Forelimb muscle (tissue), 1 donor: ENCODE measurements around the gene INA. TPM values are rescaled to one million over a fixed set of nuclear protein-coding genes. Genes with fewer than 3 reads are reported as not detected.
"Not testable (repeated sequence)": the region's sequence is repeated elsewhere in the genome, so short reads cannot be mapped to it uniquely, and the experiment has no call there.

Source experiments
- DNase-seq: peaks from one replicate; pipeline ENCODE4 v3.0.0-alpha.2; 2013; ENCODE audit warnings: low read depth
- polyA plus RNA-seq: library from polyadenylated mRNA; unstranded; fragments of 120-200 nt; gene quantifications from one replicate; pipeline ENCODE4 v1.2.1, GENCODE V29; 2013; ENCODE audit not compliant: insufficient read length

INA gene
- polyA plus RNA-seq: 0.15 TPM

DNA sequence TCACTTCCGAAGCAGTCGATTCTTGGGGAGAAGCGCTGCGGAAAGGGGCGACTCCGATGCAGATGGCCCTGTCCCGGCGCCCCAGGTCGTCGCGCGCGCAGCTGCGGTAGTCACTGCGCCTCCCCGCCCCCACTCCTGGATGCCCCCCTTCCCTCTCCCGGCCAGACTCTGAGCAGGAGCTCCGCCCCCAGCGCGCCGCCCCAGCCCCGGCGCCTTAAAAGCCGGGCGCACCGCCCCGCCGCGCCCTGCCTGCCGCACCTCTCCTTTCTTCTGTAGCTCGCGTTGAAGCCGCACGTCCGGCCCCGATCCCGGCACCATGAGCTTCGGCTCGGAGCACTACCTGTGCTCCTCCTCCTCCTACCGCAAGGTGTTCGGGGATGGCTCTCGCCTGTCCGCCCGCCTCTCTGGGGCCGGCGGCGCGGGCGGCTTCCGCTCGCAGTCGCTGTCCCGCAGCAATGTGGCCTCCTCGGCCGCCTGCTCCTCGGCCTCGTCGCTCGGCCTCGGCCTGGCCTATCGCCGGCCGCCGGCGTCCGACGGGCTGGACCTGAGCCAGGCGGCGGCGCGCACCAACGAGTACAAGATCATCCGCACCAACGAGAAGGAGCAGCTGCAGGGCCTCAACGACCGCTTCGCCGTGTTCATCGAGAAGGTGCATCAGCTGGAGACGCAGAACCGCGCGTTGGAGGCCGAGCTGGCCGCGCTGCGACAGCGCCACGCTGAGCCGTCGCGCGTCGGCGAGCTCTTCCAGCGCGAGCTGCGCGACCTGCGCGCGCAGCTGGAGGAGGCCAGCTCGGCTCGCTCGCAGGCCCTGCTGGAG, at the start of gene INA:
Gene INA (plus strand): TSS at position 243 of the 817 bp plus-strand sequence. CDS start 74 bp downstream, at position 317.
- no peak for DNase-seq

DNA sequence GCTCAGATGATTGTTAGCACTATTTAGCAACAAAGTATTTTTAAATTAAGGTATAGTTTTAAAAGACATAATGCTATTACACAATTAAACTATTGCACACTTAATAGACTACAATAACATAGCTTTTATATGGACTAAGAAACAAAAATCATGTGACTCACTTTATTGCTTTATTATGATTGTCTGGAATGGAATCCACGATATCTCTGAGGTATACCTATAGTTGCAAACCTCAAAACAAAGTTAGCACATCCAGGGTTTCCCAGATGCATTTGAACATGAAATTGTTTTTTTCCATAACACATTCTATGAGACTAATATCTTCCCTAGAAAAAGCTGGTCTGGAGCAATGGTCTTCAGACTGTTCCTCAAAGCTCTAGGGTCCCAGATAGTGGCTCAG, 49.5 kb upstream of the INA start:
- no peak for DNase-seq

DNA sequence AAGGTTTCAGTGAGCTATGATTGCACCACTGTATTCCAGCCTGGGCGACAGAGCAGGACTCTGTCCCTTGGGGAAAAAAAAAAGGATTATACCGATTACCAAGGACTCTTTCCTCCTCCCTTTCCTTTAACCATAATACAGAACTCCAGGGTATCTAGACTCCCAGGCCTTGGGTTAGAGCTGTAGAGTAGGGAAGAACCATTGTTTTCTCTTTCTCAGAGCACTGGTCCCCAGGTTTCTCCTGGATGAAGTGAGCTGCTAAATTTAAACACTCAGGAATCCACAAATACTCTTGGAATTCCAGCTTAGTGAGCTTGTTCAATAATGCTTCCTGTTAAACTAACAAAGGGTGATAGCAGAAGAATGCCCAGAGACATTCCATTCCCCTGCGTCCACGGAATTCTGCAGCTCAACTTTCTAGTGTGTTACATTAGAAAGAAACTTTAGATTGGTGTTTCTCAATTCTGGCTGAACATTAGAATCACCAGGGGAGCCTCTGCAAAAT, 45.8 kb upstream of the INA start:
- no peak for DNase-seq

DNA sequence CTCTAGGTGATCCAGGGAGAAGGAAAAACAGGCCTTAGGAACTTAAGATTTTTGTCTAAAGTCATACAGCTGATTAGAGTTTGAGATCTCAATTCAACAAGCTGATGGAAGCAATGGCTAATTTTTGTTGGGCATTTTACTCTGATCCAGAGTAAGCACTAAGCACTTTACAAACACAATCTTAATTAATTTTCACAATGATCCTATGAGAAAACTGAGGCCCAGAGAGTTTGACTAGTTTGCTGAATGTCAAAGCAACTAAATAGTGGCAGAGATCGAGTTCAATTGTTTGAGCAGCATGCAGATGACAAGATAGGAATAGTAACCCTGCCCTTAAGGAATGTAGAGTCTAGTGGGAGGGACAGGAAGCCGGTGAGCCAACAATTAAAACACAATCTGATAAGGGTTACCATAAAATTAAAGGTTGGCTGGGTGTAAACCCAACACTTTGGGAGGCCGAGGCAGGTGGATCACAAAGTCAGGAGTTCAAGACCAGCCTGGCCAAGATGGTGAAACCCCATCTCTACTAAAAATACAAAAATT, 44.7 kb upstream of the INA start:
- DNase-seq: no peak

DNA sequence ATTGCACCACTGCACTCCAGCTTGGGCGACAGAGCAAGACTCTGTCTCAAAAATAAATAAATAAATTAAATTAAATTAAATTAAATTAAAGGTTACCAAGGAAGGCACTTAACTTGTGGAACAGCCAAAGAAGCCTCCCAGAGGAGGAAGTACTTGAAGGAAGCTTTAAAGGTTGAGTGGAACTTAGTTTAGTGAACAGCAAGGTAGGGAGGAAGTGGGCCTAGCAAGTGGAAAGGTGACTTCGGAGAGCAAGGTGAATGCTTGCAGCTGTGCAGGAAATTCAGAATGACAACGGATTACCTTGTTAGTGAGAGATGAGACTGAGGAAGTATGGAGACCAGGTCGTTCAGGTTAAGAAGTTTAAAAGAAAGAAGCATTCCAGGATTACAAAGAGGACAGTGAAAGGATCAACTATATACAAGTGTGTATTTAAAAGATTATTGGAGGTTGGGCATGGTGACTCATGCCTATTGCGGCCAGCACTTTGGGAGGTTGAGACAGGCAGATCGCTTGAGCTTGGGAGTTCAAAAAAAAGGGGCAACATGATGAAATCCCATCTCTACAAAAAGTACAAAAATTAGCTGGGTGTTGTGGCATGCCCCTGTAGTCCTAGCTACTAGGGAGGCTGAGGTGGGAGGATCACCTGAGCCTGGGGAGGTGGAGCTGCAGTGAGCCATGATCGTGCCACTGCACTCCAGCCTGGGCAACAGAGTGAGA, 44.0 kb upstream of the INA start:
- no peak for DNase-seq

DNA sequence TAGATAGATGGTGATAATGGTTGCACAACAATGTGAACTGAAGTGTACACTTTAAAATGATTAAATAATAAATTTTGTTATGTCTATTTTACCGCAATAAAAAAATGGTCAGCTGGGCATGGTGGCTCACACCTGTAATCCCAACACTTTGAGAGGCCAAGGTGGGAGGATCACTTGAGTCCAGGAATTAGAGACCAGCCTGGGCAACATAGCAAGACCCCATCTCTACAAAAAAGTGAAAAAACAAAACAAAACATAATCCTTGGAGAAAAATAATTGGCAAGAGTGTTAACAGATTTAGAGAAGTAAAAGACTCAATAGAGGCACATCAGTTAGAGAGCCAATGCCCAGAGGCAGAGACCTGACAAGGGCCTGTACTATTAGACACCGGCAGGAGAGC, 41.2 kb upstream of the INA start:
- no peak for DNase-seq

DNA sequence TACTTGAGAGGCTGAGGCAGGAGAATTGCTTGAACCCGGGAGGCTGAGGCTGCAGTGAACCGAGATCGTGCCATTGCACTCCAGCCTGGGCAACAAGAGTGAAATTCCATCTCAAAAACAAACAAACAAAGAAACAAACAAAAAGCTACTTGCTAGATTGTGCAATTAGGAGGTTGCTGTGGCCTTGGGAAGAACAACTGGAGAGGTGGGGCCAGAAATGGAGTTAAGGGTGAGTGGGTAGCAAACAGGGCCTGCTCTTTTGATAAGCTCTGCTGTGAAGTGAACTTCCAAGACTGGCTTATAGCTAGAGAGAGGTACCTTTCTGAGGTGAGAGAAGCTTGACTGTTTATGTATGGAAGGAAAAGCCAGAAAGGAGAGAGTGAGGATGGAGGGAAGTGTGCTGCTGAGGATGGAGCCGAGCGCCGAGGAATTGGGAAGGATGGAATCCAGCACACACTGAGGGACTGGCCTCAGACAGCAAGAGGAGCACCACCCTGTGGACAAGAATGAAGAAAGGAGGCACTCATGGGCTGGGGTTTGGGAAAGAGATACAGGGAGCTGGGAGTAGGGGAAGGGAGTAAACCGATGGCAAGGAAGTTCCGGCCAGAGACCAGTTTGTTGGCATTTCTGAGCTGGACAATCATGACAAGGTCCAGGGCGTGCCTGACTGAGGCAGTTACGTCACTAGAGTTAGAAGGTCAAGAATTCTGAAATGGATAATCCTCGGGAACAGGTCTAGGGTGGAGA, 38.3 kb upstream of the INA start:
- no peak for DNase-seq

DNA sequence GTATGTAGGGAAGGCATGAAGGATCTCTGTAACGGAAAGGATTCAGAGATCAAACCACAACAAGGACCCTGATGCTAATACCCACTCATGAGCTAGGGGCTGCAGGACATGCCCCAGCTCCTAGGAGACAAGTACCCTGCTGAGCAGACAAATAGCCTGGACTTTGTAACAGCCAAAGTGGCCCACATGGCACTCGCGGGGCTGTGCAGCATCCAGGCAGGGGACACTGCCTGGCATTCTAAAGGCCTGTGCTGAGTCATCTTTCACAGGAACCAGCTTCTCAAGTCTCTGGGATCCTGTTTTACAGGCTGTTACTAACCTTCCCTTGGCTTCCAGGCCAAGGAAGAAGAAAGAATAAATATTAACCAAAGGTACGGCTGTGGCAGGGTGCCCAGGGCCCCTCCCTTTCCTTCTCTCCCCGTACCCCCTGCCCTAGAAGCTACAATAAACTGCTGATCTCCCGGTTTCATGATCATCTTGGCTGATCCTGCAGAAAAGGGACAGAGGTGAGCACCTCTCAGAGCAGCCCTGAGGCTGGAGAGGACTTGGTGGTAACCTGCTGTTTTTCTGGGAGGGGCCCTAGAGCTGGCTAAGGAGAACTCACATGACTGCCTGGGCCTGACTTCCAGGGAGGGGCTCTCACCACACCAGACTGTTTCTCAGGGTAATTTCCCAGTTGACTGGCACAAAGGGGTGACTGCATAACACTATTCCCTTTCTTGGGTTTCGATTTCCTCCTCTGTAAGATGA, 35.5 kb upstream of the INA start:
- DNase-seq: no peak

DNA sequence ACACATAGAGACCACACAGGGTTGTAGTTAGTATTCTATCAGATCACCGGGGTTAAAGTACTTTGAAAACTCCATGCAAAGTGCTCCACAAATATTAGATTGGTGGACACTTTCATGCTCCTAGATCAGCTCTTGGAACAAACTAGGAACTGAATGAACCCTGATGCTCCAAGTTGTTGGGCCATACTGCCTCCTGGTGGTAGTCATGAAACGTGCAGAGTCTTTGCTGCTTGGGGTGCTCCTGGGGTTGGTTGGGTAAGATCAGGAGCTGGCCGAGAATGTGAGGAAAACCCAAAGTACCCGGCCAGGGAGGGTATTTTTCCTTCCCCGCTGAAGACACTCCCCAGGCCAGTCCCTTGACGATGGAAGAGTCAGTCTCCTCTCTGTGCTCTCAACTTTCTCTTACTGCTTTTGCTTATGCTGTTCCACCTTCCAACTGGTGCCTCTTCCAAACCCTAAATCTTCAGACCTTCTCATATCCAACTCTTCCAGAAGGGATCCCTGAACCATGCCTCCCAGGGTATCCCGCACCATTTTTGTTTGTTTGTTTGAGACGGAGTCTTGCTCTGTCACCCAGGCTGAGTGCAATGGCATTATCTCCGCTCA, 32.2 kb upstream of the INA start:
- peak; percentile 43 for DNase-seq

DNA sequence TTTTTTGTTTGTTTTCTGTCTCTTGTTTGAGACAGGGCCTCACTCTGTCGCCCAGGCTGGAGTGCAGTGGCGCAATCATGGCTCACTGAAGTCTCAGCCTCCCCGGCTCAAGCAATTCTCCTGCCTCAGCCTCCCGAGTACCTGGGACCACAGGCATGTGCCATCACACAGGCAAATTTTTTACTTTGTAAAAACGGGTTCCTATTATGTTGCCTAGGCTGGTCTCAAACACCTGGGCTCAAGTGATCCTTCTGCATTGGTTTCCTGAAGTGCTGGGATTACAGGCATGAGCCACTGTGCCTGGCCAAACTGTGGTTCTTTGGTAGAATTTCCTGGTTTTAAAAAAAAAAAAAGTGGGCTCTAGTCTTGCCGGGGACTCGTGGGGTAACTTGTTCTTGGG, 31.4 kb upstream of the INA start, which contains the start of gene RPEL1:
Gene RPEL1 (plus strand): TSS at position 301 of the 400 bp plus-strand sequence. CDS start 110 bp downstream, outside the sequence.
- not testable (repeated sequence) for DNase-seq

DNA sequence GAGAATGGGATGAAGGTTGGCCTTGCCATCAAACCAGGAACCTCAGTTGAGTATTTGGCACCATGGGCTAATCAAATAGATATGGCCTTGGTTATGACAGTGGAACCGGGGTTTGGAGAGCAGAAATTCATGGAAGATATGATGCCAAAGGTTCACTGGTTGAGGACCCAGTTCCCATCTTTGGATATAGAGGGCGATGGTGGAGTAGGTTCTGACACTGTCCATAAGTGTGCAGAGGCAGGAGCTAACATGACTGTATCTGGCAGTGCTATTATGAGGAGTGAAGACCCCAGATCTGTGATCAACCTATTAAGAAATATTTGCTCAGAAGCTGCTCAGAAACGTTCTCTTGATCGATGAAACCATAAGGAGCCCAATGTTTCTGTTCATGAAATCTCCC, 30.6 kb upstream of the INA start:
- no peak for DNase-seq

DNA sequence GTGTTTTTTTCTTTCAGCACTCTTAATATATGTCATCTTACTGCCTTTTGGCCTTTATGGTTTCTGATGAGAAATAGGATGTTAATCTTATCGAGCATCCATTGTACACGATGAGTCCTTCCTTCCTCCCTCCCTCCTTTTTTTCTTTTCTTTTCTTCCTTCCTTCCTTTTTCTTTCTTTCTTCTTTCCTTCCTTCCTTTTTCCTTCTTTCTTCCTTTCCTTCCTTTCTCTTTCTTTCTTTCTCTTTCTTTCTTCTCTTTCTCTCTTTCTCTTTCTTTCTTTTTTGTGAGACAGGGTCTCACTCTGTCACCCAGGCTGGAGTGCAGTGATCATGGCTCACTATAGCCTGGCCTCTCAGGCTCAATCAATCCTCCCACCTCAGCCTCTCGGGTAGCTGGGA, 22.8 kb upstream of the INA start:
- no peak for DNase-seq

DNA sequence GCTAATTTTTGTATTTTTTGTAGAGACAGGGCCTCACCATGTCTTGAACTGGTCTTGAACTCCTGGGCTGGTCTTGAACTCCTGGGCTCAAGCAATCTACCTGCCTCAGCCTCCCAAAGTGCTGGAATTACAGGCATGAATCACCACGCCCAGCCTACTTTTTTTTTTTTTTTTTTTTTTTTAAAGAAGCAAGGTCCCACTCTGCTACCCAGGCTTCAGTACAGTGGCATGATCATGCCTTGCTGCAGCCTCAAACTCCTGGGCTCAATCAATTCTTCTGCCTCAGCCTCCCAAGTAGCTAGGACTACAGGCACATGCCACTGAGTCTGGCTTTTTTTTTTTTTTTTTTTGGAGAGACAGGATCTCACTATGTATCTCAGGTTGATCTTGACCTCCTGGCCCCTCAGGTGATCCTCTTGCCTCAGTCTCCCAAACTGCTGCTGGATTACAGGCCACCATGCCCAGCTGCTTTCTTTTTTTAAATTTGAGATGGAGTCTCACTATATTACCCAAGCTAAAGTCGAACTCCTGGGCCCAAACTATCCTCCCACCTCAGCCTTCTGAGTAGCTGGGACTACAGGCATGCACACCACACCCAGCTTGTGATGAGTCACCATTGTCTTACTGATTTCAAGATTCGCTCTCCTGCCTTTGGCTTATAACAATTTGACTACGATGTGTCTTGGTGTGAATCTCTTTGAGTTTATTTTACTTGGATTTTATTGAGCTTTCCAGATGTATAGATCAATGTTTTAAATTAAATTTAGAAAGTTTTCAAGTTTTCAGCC, 22.2 kb upstream of the INA start:
- DNase-seq: no peak

DNA sequence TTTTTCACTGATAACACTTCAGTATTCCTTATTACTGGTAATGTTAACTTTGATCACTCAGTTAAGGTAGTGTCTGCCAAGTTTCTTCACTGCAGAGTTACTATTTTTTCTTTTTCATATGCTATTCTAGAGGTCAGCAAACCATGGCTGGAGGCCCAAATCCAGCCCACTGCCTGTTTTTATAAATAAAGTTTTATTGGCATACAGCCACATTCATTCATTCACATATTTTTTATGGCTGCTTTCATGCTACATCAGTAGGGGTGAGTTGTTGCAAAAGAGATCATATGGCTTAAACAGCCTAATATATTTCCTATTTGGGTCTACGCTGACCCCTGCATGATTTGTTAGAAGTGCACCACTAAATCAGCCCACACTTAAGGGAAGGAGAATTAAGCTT, 20.3 kb upstream of the INA start:
- DNase-seq: no peak

DNA sequence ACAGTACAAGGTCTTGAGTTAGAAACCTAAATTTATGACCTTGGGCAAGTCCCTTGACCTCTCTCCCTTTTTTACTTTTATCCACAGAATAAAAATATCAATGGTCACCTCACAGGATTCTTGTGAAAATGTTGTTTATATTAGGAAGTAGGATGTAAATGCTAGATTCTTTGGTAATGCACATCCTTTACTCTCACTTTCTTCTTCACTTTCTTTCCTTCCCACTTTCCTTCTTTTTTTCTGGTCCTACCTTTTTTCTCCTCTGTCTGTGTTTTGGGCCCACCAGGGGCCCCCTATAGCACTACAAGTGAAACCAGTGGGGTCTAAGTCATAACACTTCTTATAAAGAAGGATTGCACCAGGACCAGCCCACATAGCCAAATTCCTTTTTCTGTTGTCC, 19.1 kb upstream of the INA start:
- DNase-seq: no peak

DNA sequence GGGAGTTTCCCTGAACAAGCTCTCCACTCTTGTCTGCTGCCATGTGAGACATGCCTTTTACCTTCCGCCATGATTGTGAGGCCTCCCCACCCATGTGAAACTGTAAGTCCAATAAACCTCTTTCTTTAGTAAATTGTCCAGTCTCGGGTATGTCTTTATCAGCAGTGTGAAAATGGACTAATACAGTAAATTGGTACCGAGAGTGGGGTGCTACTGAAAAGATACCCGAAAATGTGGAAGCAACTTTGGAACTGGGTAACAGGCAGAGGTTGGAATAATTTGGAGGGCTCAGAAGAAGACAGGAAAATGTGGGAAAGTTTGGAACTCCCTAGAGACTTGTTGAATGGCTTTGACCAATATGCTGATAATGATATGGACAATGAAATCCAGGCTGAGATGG, 18.0 kb upstream of the INA start:
- DNase-seq: not testable (repeated sequence)

DNA sequence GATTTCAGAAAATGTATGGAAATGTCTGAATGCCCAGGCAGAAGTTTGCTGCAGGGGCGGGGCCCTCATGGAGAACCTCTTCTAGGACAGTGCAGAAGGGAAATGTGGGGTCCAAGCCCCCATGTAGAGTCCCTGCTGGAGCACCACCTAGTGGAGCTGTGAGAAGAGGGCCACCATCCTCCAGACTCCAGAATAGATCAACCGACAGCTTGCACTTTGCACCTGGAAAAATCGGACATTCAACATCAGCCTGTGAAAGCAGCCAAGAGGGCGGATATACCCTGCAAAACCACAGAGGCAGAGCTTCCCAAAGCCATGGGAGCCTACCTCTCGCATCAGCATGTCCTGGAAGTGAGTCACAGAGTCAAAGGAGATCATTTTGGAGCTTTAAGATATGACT, 16.9 kb upstream of the INA start:
- DNase-seq: no peak

DNA sequence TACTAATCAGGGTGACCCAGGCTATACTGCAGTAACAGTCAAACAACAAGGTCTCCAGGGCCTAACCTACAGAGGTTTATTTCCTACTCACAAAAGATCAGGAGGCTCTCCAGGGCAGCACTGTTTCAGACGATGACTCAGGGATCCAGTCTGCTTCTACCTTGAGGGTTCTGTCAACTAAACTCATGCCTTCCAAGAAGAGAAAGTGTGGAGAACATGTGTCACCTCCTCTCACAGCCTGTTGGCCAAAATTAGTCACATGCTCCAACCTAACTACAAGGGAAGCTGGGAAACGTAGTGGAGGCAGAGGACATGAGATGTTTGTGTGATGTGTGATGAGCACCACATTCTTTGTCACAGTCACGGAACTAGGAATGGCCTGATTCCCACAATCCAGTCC, 14.7 kb upstream of the INA start:
- DNase-seq: no peak

DNA sequence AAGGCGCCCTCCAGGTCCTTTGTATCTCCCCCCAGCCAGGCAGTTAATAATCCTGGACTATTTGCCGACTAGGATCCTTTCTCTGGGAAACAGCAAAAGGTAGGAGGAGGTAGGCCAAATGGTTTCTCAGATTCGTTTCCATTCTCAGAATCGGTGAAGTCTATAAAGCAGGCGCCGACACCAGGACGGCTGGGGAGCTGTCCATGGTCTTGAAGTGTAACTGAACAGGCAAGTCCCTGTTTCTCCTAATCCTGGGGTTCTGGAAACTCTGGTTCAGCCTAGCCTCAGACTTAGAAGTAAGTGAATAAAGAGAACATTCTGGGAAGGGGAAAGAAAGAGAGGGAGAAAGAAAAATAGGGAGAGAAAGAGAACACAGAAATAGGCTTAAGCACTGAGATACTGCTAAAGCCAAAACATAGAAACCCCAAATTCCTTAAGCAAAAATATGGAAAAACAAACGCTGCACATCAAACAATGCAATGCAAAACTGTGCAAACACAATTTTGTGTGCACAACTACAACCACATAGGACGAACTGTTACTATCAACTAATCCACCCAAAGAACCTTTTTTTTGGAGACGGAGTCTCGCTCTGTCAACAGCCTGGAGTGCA, 11.1 kb upstream of the INA start:
- DNase-seq: peak; percentile 52
